ENCODE data around the gene ARHGAP5.

ARHGAP5 gene

DNA sequence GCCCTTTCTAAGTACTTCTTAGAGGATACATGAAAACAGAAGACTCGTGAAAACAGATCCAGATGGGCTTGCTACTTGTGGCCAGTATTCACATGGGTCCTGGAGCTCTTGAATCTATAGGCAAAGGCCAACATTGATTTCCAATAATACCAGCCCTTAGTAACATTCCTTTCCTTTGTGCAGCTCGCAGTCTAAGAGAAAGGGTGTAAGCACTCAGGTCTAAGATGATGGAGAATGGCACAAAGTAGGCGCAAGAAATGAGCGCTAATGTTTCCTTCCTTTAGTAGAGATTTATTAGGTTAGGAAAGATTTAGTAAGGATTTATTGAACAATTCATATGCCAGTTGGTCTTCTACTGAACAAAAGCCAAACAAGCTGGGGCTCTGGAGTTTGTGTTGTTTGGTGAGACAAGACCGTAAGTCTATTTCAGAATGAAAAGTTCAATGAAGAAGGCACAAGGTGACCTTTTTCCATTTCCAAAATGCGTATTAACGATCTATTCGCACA is 125.4 kb downstream of the ARHGAP5 start:
- Mint-ChIP-seq H3K4me1 (peaks cover 41% of the 10 kb centered on the region), H3K27ac (peak overlapping the region; percentile 100), H3K9me3 (no peaks in the 10 kb centered on the region), H3K4me3 (peak overlapping the region; percentile 93), H3K27me3 (no peaks in the 10 kb centered on the region), H3K36me3 (no peaks in the 10 kb centered on the region)

DNA sequence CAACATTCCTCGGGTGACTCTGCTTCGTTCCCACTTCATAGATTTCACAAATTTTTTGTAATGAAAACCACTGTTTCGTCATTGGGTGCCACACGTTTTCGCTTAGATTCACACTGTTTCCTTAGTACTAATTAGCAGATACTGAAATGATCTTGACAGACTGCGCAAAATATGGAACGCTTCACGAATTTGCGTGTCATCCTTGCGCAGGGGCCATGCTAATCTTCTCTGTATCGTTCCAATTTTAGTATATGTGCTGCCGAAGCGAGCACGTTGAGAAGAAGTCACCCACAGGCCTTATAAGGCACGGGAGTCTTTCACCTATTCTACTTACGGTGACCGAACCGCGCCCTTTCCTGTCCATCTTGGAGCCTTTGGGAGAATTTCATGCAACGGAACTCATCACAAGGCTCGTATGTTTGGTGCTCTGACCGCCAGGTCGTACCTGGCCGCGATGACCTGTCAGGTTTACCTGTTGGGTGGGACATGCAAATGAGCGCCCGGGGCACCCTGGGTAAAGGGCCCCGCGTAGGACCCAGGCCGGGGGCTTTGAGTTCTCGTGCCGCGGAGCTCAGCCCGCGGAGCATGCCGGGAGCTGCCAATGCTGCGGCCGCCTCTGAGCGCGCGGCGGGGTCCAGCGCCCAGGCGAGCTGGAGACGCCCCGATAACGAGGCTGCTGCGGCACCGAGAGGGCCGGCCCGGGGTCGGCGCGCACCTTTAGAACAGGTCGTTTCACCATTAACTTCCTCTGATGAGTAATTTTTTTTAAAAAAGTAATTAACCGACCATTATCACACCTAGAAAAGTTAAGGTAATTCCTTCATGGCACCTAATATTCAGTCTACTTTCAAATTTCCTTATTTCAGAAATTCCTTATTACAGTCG is 126.1 kb downstream of the ARHGAP5 start, which contains the start of gene RNU6-8:
RNU6-8 (minus strand) TSS at position 272 of the 885 bp plus-strand sequence.
- Mint-ChIP-seq H3K4me3 (peak within 1 kb of the TSS; percentile 93), H3K36me3 (no peaks in the 10 kb centered on the region), H3K27ac (peak within 1 kb of the TSS; percentile 100), H3K9me3 (no peaks in the 10 kb centered on the region), H3K27me3 (peaks cover 3% of the 10 kb centered on the region), H3K4me1 (peaks cover 41% of the 10 kb centered on the region)

DNA sequence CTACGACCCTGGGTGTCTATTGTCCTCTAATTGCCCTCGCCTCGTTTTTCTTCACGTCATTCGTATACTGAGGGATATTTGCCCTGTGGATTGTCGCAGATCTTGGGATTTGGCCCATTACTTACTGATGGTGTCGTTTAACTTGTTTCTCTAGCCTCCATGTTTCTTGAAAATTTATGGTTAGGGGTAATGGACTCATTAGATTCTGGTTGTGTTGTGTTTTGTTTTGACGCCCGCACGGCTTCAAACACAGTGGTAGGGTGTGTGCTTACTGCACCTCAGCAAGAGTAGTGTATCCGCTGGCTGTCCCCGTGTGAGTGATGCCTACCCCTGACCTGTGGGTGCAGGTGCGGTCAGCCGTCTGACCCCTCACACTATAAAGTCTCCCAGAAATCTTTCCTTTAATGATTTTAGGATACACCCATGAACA is 126.8 kb downstream of the ARHGAP5 start:
- peaks cover 41% of the 10 kb centered on the region for H3K4me1 Mint-ChIP-seq
- H3K27me3 Mint-ChIP-seq = peaks cover 3% of the 10 kb centered on the region
- H3K9me3 Mint-ChIP-seq = no peaks in the 10 kb centered on the region
- H3K36me3 Mint-ChIP-seq = no peaks in the 10 kb centered on the region
- H3K27ac Mint-ChIP-seq = peak overlapping the region; percentile 98
- H3K4me3 Mint-ChIP-seq = peak overlapping the region; percentile 93

DNA sequence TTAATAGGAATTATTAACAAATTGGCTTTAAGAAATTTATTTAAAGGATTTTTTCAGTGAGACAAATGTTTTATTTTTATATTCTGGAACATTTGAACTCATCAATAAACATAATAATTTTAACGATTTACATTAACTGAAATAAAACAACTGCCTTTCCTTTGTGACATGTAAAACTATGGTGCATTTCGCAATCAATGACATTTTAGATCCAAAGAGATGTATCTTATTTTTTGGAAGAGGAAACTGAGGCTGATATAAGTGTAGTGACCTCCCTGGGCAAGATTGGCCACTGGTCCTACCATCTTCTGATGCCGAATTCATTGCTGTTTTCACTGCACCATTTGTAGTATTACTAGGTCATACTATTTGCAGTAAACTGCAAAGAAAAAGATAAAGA is 128.4 kb downstream of the ARHGAP5 start:
- Mint-ChIP-seq H3K9me3 (no peaks in the 10 kb centered on the region), H3K27me3 (peaks cover 3% of the 10 kb centered on the region), H3K4me3 (no peak overlapping the region), H3K36me3 (no peaks in the 10 kb centered on the region), H3K4me1 (peaks cover 36% of the 10 kb centered on the region), H3K27ac (no peak overlapping the region)

DNA sequence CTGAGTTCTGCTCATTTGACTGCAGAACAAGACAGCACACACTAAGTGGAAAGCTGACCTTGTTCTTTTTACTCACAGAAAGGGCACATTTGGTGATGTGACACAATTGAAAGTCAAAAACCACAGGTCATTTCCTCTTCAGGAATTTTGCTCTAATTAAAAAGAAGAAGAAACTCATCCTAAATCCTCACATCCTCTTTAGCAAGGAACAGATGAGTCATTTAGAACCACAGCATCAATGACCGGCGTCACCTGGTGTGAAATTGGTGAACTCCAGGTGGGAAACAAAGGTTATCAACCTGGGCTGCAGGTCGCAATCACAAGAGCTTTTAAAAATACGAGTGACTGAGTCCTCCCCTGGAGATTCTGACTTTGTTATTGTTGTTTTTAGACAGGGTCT is 128.9 kb downstream of the ARHGAP5 start:
- H3K27me3 Mint-ChIP-seq = peaks cover 3% of the 10 kb centered on the region
- no peak overlapping the region for H3K27ac Mint-ChIP-seq
- peaks cover 31% of the 10 kb centered on the region for H3K4me1 Mint-ChIP-seq
- no peaks in the 10 kb centered on the region for H3K36me3 Mint-ChIP-seq
- no peak overlapping the region for H3K4me3 Mint-ChIP-seq
- H3K9me3 Mint-ChIP-seq = no peaks in the 10 kb centered on the region

DNA sequence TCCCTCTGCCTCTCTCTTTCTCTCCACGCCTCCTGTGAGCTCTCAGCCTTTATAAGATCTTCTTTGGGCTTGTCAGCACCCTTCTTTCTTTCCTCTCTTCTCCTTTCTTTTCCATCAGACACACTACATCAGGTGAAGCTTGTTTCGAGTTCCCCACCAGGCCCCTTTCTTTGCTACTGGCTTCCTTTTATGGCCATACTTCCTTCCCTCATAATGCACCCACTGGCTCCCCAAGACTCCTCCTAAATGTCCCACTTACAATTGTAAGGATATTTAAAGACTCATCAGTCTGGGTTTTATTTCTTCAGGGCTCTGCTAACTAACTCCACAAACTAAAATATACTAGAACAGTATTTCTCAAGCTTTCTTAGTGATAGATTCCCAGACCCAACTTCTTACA is 129.4 kb downstream of the ARHGAP5 start:
- Mint-ChIP-seq H3K4me1 (peaks cover 30% of the 10 kb centered on the region), H3K27ac (no peak overlapping the region), H3K9me3 (no peaks in the 10 kb centered on the region), H3K36me3 (no peaks in the 10 kb centered on the region), H3K27me3 (peaks cover 3% of the 10 kb centered on the region), H3K4me3 (no peak overlapping the region)

DNA sequence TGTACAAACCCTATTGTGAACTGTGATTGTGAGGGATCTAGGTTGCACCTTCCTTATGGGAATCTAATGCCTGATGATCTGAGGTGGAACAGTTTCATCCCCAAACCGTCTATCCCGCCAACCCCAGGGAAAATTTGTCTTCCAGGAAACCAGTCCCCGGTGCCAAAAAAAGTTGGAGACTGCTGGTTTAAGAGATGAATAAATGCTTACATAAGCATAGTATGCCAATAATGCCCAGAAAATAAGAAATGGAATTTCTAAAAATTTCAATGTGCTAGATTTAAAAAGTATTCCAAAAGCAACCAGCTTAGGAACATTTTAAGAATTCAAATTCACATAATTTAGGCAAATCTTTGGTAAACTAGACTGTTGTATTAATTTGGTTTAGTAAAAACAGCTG is 131.4 kb downstream of the ARHGAP5 start:
- Mint-ChIP-seq H3K4me1 (peaks cover 15% of the 10 kb centered on the region), H3K36me3 (peaks cover 2% of the 10 kb centered on the region), H3K27me3 (peaks cover 3% of the 10 kb centered on the region), H3K4me3 (no peak overlapping the region), H3K27ac (no peak overlapping the region), H3K9me3 (no peaks in the 10 kb centered on the region)
